Measurements from ENCODE around the gene FGD5.

FGD5 gene

DNA sequence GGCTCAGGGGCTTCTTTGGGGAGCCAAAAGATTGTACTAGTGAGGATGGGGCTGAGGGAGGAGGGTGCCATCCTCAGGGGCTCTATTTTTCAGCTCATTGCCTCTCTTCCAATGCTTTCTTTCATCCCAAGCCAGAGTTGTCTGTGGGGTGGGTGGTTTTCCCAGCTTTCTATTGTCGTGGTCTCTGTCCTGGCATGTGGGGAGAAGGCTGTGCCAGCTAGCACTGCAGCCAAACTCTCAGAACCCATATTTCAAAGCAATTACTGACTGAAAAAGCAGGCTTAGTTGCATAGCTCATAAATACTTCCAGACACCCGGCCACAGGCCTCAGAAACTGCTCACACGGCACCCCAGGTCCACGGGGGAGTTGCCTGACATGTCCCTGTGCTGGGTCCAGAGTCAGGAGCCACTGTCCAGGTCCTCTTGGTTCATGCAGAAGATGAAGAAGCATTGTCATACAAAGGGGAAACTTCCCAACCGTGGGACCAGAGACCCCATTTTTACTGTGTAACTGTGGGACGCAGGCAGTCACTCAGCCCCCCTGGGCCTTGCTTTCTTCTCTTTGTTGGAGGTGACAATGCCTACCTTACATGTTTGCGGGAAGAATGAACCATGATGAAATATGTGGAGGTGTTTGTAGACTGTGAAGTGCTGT lies 27.6 kb downstream of the FGD5 start:
- peaks cover 8% of the 10 kb centered on the region for H3K4me1 Mint-ChIP-seq
- H3K4me3 Mint-ChIP-seq: no peak overlapping the region
- no peak for DNase-seq
- H3K27me3 Mint-ChIP-seq: peaks cover 9% of the 10 kb centered on the region
- peak overlapping the region in 1 of 2 donors; percentile 11 for H3K27ac Mint-ChIP-seq
- H3K9me3 Mint-ChIP-seq: no peaks in the 10 kb centered on the region
- ATAC-seq: no peak

DNA sequence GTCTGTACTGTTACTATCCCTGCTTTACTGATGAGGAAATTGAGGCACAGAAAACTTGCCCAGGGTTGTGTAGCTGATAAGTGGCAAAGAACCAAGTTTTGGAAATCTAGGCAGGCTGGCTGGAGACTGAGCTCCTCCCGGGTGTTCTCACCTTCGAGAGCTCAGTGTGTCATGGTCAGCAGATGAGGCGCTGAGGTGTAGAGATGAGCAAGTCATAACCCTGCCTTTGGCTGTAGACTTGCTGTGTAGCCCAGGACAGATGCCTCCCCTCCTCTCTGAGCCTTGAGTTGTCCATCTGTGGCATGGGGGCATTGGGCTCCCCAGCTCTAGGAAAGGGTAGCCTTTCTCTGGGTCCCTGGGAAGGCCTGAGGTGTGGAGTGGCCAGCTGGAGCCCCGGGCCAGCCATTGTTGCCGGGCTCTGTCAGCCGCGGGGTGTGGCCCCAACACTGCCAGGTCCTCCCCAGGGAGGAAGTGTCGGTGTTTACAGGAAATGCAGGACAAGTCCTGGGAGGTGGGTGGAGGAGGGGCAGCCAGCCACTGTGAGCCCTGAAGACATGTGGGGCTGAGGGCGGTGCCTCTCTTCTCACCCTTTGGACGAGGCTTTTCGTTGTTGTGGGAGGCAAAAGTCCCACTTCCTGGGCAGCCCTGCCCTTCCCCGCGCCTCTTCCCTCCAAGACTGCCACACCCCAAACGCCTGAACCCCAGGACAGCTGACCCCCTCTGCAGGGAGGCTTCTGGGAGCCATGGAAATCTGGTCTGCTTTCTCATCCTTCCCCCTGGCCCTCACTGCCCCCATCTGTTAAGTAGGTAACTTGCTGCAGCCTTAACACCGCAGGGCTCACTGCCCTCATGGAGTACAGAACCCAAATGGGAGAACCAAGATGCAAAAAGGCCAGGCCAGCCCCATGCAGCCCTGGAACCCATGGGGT lies 29.1 kb downstream of the FGD5 start:
- ATAC-seq (peak; percentile 29), DNase-seq (no peak)
- peaks cover 9% of the 10 kb centered on the region for H3K27me3 Mint-ChIP-seq
- no peak overlapping the region for H3K4me3 Mint-ChIP-seq
- H3K4me1 Mint-ChIP-seq: peaks cover 8% of the 10 kb centered on the region
- no peaks in the 10 kb centered on the region for H3K9me3 Mint-ChIP-seq
- no peak overlapping the region for H3K27ac Mint-ChIP-seq

GRCh38 chr3:14848906-14849305 lies 30.1 kb downstream of the FGD5 start:
- ATAC-seq (no peak), DNase-seq (no peak)
- Mint-ChIP-seq H3K27me3 (peaks cover 9% of the 10 kb centered on the region), H3K4me1 (peaks cover 8% of the 10 kb centered on the region), H3K27ac (no peak overlapping the region), H3K4me3 (no peak overlapping the region), H3K9me3 (no peaks in the 10 kb centered on the region)

GRCh38 chr3:14849638-14850230 lies 31.0 kb downstream of the FGD5 start:
- Mint-ChIP-seq H3K27me3 (peaks cover 9% of the 10 kb centered on the region), H3K4me1 (peaks cover 8% of the 10 kb centered on the region), H3K4me3 (no peak overlapping the region), H3K27ac (peak overlapping the region in 1 of 2 donors; percentile 59), H3K9me3 (no peaks in the 10 kb centered on the region)
- ATAC-seq (no peak), DNase-seq (no peak)

DNA sequence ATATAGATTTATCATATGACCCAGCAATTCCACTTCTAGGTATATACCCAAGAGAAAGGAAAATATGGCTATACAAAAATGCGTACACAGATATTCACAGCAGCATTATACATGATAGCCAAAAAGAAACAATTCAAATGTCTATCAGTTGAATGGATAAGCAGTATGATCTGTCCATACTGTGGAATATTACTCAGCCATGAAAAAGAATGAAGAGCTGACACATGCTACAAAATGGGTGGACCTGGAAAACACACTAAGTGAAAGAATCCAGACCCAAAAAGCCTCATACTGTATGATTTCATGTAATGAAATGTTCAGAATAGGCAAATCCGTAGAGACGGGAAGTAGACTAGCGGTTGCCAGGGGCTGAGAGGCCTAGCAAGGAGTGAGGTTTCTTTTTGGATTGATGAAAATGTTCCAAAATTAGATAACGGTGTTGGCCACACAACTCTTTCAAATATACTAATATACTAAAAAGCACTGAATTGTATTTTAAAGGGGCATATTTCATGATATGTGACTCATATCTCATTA lies 33.4 kb downstream of the FGD5 start:
- ATAC-seq: no peak
- Mint-ChIP-seq H3K27me3 (peaks cover 9% of the 10 kb centered on the region), H3K4me1 (peaks cover 8% of the 10 kb centered on the region), H3K9me3 (no peaks in the 10 kb centered on the region), H3K4me3 (no peak overlapping the region), H3K27ac (no peak overlapping the region)
- DNase-seq: no peak

- no peak overlapping the region for H3K4me3 Mint-ChIP-seq
- peaks cover 9% of the 10 kb centered on the region for H3K27me3 Mint-ChIP-seq
- H3K4me1 Mint-ChIP-seq: peaks cover 6% of the 10 kb centered on the region
- H3K9me3 Mint-ChIP-seq: no peaks in the 10 kb centered on the region
- DNase-seq (no peak), ATAC-seq (no peak)
- no peak overlapping the region for H3K27ac Mint-ChIP-seq
Observed at GRCh38 chr3:14852717-14853116, 34.0 kb downstream of the FGD5 start.

DNA sequence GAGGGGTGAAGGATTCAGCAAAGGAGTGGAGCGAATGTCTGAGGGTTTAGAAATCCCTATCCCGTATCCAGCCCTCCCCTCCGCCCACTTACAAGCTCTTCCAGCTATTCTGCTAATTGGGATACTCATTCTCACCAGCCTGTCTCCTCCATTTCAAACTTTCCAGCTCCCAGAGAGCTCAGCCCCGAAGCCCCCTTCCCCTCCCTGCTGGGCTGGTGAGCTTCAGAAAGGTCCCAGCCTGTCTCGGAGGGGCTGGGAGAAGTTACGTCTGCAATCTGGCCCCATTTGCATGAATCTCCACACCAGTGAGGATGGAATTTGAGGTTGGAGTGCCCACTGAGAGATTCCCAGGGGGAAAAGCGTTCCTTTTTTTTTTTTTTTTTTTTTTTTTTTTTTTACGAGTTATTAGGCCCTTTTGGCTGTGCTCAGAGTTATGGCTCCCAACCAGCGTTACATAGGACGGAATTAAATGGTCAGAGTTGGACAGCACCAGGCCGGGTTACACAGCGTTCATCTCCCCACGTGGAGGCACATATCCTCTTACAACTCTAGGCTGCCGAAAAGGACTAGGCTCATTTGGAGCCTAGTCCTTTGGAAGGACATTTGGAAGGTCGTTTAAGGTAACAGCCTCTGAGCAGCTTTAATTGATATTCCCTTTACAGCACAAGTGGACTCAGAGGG lies 34.6 kb downstream of the FGD5 start:
- DNase-seq (no peak), ATAC-seq (no peak)
- H3K9me3 Mint-ChIP-seq: no peaks in the 10 kb centered on the region
- H3K27me3 Mint-ChIP-seq: peaks cover 9% of the 10 kb centered on the region
- no peaks in the 10 kb centered on the region for H3K4me1 Mint-ChIP-seq
- H3K4me3 Mint-ChIP-seq: no peak overlapping the region
- no peak overlapping the region for H3K27ac Mint-ChIP-seq

DNA sequence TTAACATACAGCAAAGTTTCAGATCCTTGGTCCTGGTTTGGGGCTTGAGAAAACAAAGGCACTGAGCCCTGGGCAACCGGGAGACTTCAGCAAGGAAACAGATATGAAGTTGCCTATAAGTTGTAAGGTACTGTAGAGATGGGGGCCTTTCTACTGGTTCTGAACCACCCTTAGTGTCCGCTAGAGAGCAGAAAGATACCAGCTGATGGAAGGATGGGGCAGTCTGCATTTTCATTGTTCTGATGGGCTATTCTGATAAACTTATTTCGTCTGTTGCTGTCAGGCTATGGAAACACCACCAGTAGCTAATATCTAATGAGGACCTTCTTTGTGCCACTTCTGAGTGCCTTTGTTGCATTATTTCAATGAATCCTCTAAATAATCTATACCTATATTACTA lies 38.7 kb downstream of the FGD5 start:
- Mint-ChIP-seq H3K27ac (no peak overlapping the region), H3K27me3 (no peaks in the 10 kb centered on the region), H3K4me3 (no peak overlapping the region), H3K4me1 (no peaks in the 10 kb centered on the region), H3K9me3 (no peaks in the 10 kb centered on the region)
- ATAC-seq (no peak), DNase-seq (no peak)

GRCh38 chr3:14858105-14858504 lies 39.3 kb downstream of the FGD5 start:
- Mint-ChIP-seq H3K4me3 (no peak overlapping the region), H3K9me3 (no peaks in the 10 kb centered on the region), H3K27ac (no peak overlapping the region), H3K4me1 (no peaks in the 10 kb centered on the region), H3K27me3 (no peaks in the 10 kb centered on the region)
- ATAC-seq (no peak), DNase-seq (no peak)

DNA sequence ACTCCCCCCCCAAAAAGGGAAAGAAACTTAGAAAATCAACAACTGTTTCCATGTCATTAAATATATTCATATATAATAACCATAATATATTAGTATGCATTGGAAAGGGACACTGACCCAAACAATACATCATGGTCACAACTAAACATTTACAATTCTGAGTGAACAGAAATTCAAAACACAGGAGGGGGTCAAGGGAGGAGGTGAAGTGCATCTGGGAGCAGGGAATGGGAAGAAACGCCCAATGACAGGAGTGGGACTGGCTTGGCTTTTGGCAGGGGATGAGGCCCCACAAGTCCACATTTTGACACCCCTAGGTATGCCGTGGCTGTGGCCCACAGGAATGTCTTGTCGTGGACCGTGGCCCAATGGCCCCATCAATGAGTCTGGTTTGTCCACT lies 41.1 kb downstream of the FGD5 start:
- Mint-ChIP-seq H3K4me1 (no peaks in the 10 kb centered on the region), H3K27me3 (no peaks in the 10 kb centered on the region), H3K4me3 (no peak overlapping the region)

GRCh38 chr3:14861031-14861430 lies 42.3 kb downstream of the FGD5 start:
- Mint-ChIP-seq H3K9me3 (no peaks in the 10 kb centered on the region), H3K27ac (no peak overlapping the region), H3K4me3 (no peak overlapping the region), H3K27me3 (no peaks in the 10 kb centered on the region), H3K4me1 (no peaks in the 10 kb centered on the region)
- no peak for ATAC-seq
- DNase-seq: no peak

More for the DNA sequence above, 41.1 kb downstream of the FGD5 start:
- no peak for DNase-seq
- Mint-ChIP-seq H3K9me3 (no peaks in the 10 kb centered on the region), H3K27ac (no peak overlapping the region)
- no peak for ATAC-seq

- no peak for ATAC-seq
- no peak for DNase-seq
- no peaks in the 10 kb centered on the region for H3K9me3 Mint-ChIP-seq
- H3K27ac Mint-ChIP-seq: no peak overlapping the region
- H3K4me1 Mint-ChIP-seq: no peaks in the 10 kb centered on the region
- no peaks in the 10 kb centered on the region for H3K27me3 Mint-ChIP-seq
- H3K4me3 Mint-ChIP-seq: no peak overlapping the region
Observed at GRCh38 chr3:14861446-14862302, 42.9 kb downstream of the FGD5 start.

GRCh38 chr3:14862303-14862660 lies 43.5 kb downstream of the FGD5 start:
- H3K4me3 Mint-ChIP-seq: no peak overlapping the region

DNA sequence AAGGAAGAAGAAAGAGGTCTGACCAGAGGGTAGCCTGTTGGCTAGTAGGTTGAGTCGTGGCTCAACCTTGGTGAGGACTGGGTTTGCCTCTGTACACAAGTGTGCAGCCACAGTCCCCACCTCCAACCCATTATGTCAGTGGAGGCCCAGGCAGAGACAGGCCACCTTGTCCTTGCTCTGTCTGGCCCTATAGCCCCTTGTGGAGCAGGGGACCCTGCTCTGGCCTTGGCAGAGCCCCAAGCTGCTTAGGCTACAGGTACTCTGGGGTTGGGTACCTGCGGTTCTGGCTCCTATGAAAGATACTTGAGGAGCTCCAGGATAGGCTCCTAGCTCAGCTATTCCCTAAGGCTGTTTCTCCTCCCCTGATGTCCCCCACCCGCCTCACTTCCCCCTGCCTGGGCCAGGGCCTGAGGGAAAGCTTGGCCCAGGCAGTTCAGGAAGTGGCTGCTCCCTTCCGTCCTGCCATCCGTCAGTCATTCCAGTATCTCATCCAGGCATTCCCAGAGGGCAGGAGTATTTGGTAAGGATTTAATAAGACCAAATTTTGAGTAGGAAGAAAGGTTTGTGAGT lies 44.0 kb downstream of the FGD5 start:
- H3K27me3 Mint-ChIP-seq: no peaks in the 10 kb centered on the region
- DNase-seq (no peak), ATAC-seq (no peak)
- no peaks in the 10 kb centered on the region for H3K4me1 Mint-ChIP-seq
- H3K27ac Mint-ChIP-seq: no peak overlapping the region
- H3K4me3 Mint-ChIP-seq: no peak overlapping the region
- H3K9me3 Mint-ChIP-seq: no peaks in the 10 kb centered on the region

More at GRCh38 chr3:14862303-14862660, 43.5 kb downstream of the FGD5 start:
- ATAC-seq (no peak), DNase-seq (no peak)
- no peaks in the 10 kb centered on the region for H3K27me3 Mint-ChIP-seq
- no peaks in the 10 kb centered on the region for H3K9me3 Mint-ChIP-seq
- no peak overlapping the region for H3K27ac Mint-ChIP-seq
- H3K4me1 Mint-ChIP-seq: no peaks in the 10 kb centered on the region
